ENCODE results near the gene DMRTA2. TPM values are rescaled to one million over a fixed set of nuclear protein-coding genes. Genes with fewer than 3 reads are reported as not detected.

The DMRTA2 gene
- total and polyA plus RNA-seq, 2 of the 8 experiments (the other 6 are each of a cell fraction or from before 2014, with no cell fraction given), result not detected

DNA sequence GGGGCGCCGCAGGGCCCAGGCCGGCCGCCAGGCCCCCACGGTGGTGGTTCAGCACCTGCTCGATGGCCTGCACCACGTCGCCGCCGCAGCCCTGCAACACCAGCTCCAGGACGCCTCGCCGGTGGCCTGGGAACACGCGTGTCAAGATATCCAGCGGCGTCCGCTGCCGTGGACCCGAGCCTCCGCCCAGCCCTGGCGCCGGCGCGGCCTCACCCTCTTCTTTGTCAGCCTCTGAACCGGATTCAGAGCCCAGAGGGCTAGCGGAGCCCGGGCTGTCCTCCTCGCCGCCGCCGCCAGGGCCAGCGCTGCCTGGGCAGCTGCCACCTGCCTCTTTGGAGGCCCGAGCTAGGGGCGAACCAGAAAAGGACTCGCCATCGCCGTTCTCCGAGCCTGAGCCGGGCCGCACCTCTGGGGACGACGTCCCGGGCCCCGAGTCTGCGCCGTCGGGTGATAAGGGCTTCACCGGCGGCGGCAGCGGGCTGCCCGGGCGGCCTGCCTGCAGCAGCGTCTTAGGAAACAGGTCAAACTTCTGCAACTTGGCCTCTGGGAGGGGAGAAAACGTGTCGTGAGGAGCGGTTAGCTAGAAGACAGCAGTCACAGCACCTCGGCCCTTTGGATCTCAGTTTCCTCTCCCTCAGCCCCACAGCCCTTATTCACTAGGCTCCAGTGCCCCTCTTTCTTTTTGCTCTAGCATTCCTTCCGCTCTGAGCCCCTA, 3.9 kb downstream of the DMRTA2 start:
- H3K27ac ChIP-seq (ENCODE audit: low read depth, low read length), result no peak overlapping the region
- POLR2A ChIA-PET (ENCODE audit: partially characterized antibody), result no interaction called here
- WGBS, 2 experiments (ENCODE audit: extremely low coverage in 1 of 2, insufficient coverage in 1 of 2, insufficient read length in 1 of 2, insufficient replicate concordance in 2 of 2, low coverage in 1 of 2, low lambda C conversion rate in 2 of 2, missing lambda C conversion rate in 1 of 2), result 6% methylated on average over 52 of the region's 60 CpGs; no CpG with 5 or more reads in 1 of the 2 experiments
- no peak overlapping the region for H2BK20ac ChIP-seq (ENCODE audit: low read length)
- peak overlapping the region; percentile 38; the same call in 1 of the 2 replicates for H4K8ac ChIP-seq (ENCODE audit: extremely low read depth, insufficient read depth, low read length)
- no peak overlapping the region for H3K18ac ChIP-seq (ENCODE audit: extremely low read depth, low read length)
- H2BK12ac ChIP-seq (ENCODE audit: low read depth, low read length), result peak overlapping the region; percentile 52; the same call in 1 of the 2 replicates
- H4K5ac ChIP-seq (ENCODE audit: insufficient read length, low read depth, low read length), result no peak overlapping the region
- FAIRE-seq (no peak), DNase-seq (ENCODE audit: low read depth in 1 of 2, low spot score in 2 of 2) (no peak)
- peaks cover 0 to 13% (median 0%) of the 10 kb centered on the region in 4 experiments; a peak in 1 of 8 replicates for H3K36me3 ChIP-seq (ENCODE audit: control insufficient read depth in 2 of 4, insufficient read depth in 4 of 4, low read length in 3 of 4)
- H3K4me1 ChIP-seq (replicated peaks in 1 of 4; ENCODE audit: control insufficient read depth in 3 of 4, insufficient read depth in 4 of 4, low read length in 3 of 4), result peaks cover 4 to 33% (median 24%) of the 10 kb centered on the region in 4 experiments; a peak in 6 of 7 replicates
- peaks cover 11 to 32% of the 10 kb centered on the region in 2 experiments for H4K20me1 ChIP-seq (replicated peaks in 1 of 2; ENCODE audit: control insufficient read depth in 1 of 2, insufficient read depth in 2 of 2, low read length in 2 of 2)
- CTCF ChIA-PET (ENCODE audit: partially characterized antibody), result interaction anchor here (0.9 kb wide), 1 partner anchor 49 kb away, joined by 4 read pairs; no protein-coding TSS in a partner anchor
- peaks cover 98 to 100% (median 100%) of the 10 kb centered on the region in 4 experiments for H3K27me3 ChIP-seq (replicated peaks in 1 of 4; ENCODE audit: control insufficient read depth in 3 of 4, extremely low read depth in 1 of 4, insufficient read depth in 3 of 4, low read length in 3 of 4)
- H3K4me2 ChIP-seq (ENCODE audit: insufficient read depth in 1 of 2, low read depth in 2 of 2, low read length in 2 of 2), result peak overlapping the region; percentile 42 to 61
- no peak overlapping the region for H3K14ac ChIP-seq (ENCODE audit: insufficient read length)
- no peaks in the 10 kb centered on the region for H3K79me2 ChIP-seq (ENCODE audit: control insufficient read depth in 1 of 2, insufficient read depth in 2 of 2, low read length in 2 of 2)
- no peak overlapping the region for H3K4me3 ChIP-seq (ENCODE audit: extremely low read depth in 1 of 4, insufficient read depth in 2 of 4, low read depth in 3 of 4, low read length in 4 of 4)
- no peak overlapping the region for H4K91ac ChIP-seq (replicated peaks; ENCODE audit: insufficient read length, low read length)
- H3K4ac ChIP-seq (replicated peaks; ENCODE audit: insufficient read length, low read depth, low read length), result no peak overlapping the region
- no peak overlapping the region for H2AK5ac ChIP-seq (ENCODE audit: low read depth, low read length)
- H3K56ac ChIP-seq (replicated peaks; ENCODE audit: insufficient read length, low read depth, low read length), result no peak overlapping the region
- H2AFZ ChIP-seq (ENCODE audit: low read length), result no peak overlapping the region
- peaks cover 15% of the 10 kb centered on the region for H3K23me2 ChIP-seq (ENCODE audit: low read depth, low read length)
- H3K9ac ChIP-seq (replicated peaks in 1 of 4; ENCODE audit: extremely low read depth in 1 of 4, low read depth in 3 of 4, low read length in 3 of 4), result no peak overlapping the region
- no peak overlapping the region for H2BK120ac ChIP-seq (replicated peaks; ENCODE audit: low read depth, low read length)
- H3K9me3 ChIP-seq (ENCODE audit: insufficient read depth in 2 of 2, low read depth in 1 of 2, low read length in 1 of 2), result no peaks in the 10 kb centered on the region; a peak in 1 of 4 replicates
- H2BK5ac ChIP-seq (ENCODE audit: low read depth, low read length), result no peak overlapping the region
- H2BK15ac ChIP-seq (ENCODE audit: low read length), result no peak overlapping the region; the same call in 1 of the 2 replicates
- no peak overlapping the region for H3K23ac ChIP-seq (ENCODE audit: insufficient read length)
- H3K79me1 ChIP-seq (ENCODE audit: low read depth, low read length), result no peaks in the 10 kb centered on the region
- TF ChIP-seq JUN (IDR thresholded peaks at IDR 0.05; ENCODE audit: low read depth, low read length) (no peak), RAD21 (IDR thresholded peaks at IDR 0.05 in 1 of 2, conservative IDR thresholded peaks at IDR 0.05 in 1 of 2; ENCODE audit: low read depth in 2 of 2, low read length in 2 of 2) (peak in 1 of 2 experiments; percentile 7; a peak in 1 of 4 replicates), GABPA (IDR thresholded peaks at IDR 0.05; ENCODE audit: borderline replicate concordance, insufficient read depth, low read length) (0 out of 2 replicates have a peak, but pooled peaks have one; percentile 29), POLR2A (IDR thresholded peaks at IDR 0.05; ENCODE audit: control extremely low read depth in 1 of 2, low read depth in 2 of 2, low read length in 2 of 2) (no peak), YY1 (IDR thresholded peaks at IDR 0.05; ENCODE audit: low read depth, low read length) (no peak)
- TF ChIP-seq, protein P1, sequence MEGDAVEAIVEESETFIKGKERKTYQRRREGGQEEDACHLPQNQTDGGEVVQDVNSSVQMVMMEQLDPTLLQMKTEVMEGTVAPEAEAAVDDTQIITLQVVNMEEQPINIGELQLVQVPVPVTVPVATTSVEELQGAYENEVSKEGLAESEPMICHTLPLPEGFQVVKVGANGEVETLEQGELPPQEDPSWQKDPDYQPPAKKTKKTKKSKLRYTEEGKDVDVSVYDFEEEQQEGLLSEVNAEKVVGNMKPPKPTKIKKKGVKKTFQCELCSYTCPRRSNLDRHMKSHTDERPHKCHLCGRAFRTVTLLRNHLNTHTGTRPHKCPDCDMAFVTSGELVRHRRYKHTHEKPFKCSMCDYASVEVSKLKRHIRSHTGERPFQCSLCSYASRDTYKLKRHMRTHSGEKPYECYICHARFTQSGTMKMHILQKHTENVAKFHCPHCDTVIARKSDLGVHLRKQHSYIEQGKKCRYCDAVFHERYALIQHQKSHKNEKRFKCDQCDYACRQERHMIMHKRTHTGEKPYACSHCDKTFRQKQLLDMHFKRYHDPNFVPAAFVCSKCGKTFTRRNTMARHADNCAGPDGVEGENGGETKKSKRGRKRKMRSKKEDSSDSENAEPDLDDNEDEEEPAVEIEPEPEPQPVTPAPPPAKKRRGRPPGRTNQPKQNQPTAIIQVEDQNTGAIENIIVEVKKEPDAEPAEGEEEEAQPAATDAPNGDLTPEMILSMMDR (IDR thresholded peaks at IDR 0.05; ENCODE audit: control extremely low read depth in 1 of 3, insufficient read depth in 1 of 3, low read depth in 1 of 3, low read length in 3 of 3), result peak in 1 of 3 experiments; percentile 23; a peak in 1 of 4 replicates

Data from H1 (cell line).